Measurements from ENCODE around the gene TMEM256.

The TMEM256 gene

GRCh38 chr17:7403977-7404736 is at the start of gene TMEM256:
TMEM256 (minus strand) TSS chr17:7404097; CDS start chr17:7404084, 13 bp downstream.
- intact Hi-C loops (cut with DNase I): no loop called here
- DNase-seq: peak; percentile 97 to 100 (median 99)

DNA sequence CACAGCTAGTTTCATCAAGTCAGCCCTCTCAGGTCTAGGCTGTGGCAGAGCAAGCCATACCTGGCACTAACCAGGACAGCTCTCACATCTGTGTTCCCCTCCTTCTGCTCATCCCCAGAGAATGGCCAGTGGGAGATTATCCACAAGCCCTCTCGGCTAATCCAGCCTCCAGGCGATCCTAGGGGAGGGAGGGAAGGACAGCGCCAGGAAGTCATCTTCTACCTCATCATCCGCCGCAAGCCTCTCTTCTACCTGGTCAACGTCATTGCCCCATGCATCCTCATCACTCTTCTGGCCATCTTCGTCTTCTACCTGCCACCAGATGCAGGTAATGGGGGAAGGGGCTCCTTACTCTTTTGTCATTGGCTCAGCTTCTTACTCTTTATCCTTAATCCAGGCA is 44.6 kb upstream of the TMEM256 start:
- no peak for DNase-seq
- intact Hi-C loops (cut with DNase I): no loop called here

DNA sequence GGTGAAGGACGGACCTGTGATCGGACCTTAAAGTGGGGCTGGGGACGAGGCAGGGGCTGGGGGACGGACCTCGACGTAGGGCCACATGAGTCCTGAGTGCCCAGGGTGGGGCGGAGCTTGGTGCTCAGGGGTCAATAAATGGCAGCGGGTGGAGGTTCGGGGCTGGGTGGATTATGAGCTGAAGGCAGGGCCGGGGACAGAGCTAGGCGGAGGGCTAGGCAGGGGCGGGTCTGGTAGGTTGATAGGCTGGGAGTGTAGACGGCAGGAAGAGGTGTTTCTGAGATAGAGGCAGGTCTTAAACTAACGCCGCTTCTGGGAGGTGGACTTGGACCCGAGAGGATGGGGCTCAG is 41.7 kb upstream of the TMEM256 start:
- intact Hi-C loops (cut with DNase I): no loop called here
- no peak for DNase-seq

DNA sequence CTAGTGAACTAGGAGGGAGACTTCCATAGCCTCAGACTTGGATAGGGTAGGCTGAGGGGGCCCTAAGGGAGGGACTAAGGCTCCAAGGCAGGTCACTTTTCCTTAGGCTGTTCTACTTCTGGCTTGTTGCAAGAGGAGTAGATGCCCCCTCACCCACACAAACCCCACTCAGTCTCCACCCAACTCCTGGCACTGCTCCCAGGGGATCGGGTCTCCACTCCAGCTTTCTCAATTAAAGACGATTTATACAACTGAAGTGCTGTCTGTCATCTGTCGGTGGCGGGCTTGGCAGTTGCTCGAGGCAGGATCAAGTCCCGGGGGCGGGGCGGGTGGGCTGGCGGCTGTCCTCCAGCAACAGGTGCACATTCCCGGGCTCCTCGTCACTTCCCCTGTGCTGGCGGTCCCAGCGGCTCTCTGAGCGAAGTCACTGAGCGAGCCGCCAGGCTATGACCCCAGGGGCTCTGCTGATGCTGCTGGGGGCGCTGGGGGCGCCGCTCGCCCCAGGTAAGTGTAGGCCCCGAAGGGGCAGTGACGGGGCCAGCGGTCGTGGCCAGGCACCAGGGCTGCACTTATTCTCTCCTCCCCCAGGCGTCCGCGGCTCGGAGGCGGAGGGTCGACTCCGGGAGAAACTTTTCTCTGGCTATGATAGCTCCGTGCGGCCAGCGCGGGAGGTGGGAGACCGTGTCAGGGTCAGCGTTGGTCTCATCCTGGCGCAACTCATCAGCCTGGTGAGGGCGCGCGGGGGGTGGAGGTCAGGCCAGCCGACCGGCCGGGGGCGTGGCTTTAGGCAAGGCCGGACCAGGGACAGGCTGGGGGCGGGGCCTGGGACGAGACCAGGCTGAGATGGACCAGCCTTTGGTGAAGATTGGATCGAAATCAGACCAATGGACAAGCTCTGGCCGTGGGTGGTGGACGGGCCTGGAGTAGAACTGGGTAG is 41.1 kb upstream of the TMEM256 start, which contains the start of gene CHRNB1:
TSS of gene CHRNB1 (plus strand) at position 380 of the 937 bp plus-strand sequence. CDS start at position 447, 67 bp downstream.
- intact Hi-C loops (cut with DNase I): no loop called here
- peak; percentile 64 to 93 (median 83) for DNase-seq

DNA sequence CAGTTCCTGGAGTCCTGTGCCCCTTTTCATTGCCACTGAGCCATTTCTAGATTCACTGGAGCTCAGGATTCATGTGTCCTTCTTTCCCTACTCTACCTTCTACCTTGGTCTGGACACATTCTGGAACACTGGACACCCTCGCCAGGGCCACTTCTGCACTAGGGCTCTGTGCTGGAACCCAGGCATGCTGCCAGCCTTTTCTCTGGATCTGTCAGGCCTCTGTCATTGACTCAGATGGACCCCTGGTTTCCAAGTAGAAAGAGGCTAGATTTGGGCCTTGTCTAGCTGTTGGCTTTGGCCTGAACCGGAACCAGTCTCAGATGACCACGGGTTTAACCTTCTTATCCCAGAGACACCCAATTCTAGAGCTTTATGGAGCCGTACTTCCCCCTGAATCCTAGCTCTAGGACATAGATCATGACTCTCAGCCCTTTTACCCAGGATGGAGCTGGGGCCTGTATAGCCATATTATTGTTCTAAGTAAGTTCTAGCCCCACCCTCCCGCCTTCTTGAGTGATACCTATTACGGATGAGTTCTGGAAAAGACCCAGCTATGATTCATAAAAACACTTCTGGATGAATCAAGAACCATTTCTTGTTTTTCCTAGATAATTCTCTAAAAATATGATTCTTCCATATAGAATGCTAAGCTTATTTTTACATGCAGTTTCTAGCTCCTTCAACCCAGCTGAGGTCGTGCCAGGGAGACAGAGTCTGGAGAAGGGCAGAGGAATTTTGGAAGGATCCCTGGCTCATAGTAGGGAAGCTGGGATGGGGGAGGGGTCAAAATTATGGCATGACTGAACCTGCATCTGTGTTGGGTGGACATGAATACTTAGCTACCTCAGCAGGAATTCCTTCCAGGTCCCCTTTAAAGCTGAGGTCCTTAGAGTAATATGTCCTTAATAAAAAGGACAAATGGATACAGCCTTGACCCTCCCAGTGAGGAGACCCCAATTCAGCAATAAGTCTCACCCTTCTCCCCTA is 39.9 kb upstream of the TMEM256 start:
- intact Hi-C loops (cut with DNase I): no loop called here

GRCh38 chr17:7442142-7442541 is 38.2 kb upstream of the TMEM256 start:
- intact Hi-C loops (cut with DNase I): no loop called here

More for the DNA sequence above, 39.9 kb upstream of the TMEM256 start:
- DNase-seq: no peak

DNA sequence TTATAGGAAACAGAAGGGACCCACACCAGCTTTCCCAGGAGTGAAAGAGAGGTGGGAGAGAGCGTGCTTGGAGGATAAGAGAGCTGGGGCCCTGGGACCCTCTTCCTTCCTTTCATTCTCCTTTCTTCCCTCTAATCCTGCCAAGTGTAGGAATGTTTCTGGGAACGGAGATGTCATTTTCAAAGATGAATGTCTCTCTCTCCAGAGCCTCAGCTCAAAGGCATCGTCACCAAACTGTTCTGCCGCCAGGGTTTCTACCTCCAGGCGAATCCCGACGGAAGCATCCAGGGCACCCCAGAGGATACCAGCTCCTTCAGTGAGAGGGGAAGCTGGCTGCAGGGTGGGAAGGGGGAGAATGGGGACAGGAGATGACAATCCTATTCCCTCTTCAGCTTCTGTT is 37.4 kb upstream of the TMEM256 start:
- intact Hi-C loops (cut with DNase I): no loop called here
- DNase-seq: no peak

More at GRCh38 chr17:7442142-7442541, 38.2 kb upstream of the TMEM256 start:
- DNase-seq: no peak

DNA sequence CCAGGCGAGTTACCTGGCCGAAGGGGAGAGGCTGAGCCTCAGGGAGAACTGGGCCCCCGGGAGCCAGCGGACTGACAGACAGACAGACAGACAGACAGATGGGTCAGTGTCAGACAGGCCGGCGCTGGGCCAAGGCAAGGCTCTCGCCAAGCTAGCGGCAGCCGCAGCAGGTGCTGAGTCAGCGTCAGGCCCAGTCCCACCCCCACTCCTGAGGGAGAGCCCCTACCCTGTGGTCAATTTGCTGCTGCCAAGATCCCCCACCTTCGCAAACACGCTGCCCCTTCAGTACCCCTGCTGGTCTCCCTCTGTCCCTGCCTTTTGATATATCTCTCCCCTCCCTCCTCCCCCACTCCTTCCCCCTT is 36.9 kb upstream of the TMEM256 start:
- peak in 10 of 42 donors; percentile 18 to 72 (median 48) for DNase-seq
- intact Hi-C loops (cut with DNase I): no loop called here

DNA sequence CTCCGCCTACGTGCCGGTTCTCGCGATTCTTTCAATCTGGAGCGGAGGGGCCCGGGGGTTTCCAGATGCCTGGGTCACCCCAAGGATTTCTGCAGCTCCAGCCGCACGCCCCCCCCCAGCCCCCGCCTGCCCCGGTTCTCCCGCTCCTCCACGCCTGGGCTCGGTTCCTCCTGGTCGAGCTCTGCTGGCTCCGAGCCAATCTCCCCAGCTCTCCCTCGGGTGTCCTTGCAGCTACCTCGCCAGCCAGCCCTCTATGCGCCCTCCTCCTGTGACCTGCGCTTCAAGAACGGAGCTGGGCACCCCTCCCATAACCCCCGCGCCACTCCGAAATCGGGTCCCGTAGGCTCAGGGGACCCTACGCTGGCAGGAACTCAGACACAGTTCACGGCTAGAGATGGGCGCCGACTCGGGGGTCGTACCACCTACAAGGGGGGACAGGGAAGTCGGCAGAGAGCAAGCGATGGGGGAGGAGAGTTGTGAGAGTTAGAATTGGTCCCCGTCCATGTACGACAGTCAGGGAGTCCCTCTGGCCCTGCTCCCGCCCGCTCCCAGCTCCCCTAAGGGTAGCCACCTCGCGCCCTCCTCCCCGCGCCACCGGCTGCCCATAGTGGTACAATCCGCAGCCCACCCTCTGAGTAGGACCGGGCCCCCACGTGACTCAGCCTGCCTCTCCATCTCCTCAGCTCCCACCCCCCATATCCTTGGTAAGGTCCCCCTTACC is 36.4 kb upstream of the TMEM256 start:
- intact Hi-C loops (cut with DNase I): no loop called here

DNA sequence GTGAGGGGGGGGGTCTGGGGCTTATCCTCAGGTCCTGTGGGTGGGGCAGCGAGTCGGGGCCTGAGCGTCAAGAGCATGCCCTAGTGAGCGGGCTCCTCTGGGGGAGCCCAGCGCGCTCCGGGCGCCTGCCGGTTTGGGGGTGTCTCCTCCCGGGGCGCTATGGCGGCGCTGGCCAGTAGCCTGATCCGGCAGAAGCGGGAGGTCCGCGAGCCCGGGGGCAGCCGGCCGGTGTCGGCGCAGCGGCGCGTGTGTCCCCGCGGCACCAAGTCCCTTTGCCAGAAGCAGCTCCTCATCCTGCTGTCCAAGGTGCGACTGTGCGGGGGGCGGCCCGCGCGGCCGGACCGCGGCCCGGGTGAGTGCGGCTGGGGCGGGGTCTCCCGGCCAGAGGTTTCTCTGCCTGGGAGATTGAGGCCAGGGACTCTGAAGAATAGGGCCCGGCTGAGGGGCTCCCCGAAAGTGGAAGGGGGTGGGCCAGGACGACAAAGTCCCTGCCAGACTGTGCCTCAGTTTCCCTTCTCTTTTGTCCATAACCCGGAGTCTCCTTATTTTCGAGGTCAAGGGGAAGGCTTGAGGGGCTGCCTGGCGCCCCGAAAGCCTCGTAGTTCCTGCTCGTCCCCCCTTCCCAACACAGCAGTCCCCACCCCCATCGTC is 35.7 kb upstream of the TMEM256 start, which contains the start of gene FGF11:
TSS of gene FGF11 (plus strand) at position 51 of the 651 bp plus-strand sequence. CDS start at position 160, 109 bp downstream.
- intact Hi-C loops (cut with DNase I): loop anchor here (5.0 to 10.0 kb wide), 2 partner anchors 38 to 85 kb away; partner anchors contain the start of genes KCTD11, TMEM95 and ZBTB4
- no peak for DNase-seq

More for the DNA sequence above, 36.4 kb upstream of the TMEM256 start:
- peak in 13 of 42 donors; percentile 13 to 64 (median 42) for DNase-seq

GRCh38 chr17:7438656-7439460 is 35.0 kb upstream of the TMEM256 start:
- DNase-seq: no peak
- intact Hi-C loops (cut with DNase I): loop anchor here (5.0 to 10.0 kb wide), 2 partner anchors 38 to 84 kb away; partner anchors contain the start of genes KCTD11, TMEM95 and ZBTB4

- DNase-seq: peak in 40 of 42 donors; percentile 42 to 84 (median 68)
Measured at GRCh38 chr17:7437950-7438614, 34.2 kb upstream of the TMEM256 start.

GRCh38 chr17:7437369-7437863 is 33.5 kb upstream of the TMEM256 start:
- intact Hi-C loops (cut with DNase I): loop anchor here (2.0 to 10.0 kb wide), 3 partner anchors 40 to 123 kb away; partner anchors contain the start of genes KCTD11, SENP3, TMEM95 and ZBTB4
- no peak for DNase-seq

More at GRCh38 chr17:7437950-7438614, 34.2 kb upstream of the TMEM256 start:
- intact Hi-C loops (cut with DNase I): loop anchor here (2.0 to 10.0 kb wide), 3 partner anchors 39 to 123 kb away; partner anchors contain the start of genes KCTD11, SENP3, TMEM95 and ZBTB4

GRCh38 chr17:7436556-7437368 is 32.9 kb upstream of the TMEM256 start:
- intact Hi-C loops (cut with DNase I): loop anchor here (2.0 to 10.0 kb wide), 3 partner anchors 41 to 124 kb away; partner anchors contain the start of genes KCTD11, SENP3, TMEM95 and ZBTB4
- peak; percentile 42 to 90 (median 80) for DNase-seq

Measured in head of caudate nucleus (tissue), 42 donors.